Thyroid gland (tissue), 4 donors: ENCODE results near the gene MSX1. TPM values are rescaled to one million over a fixed set of nuclear protein-coding genes. Genes with fewer than 3 reads are reported as not detected.
"Not testable (repeated sequence)": the region's sequence is repeated elsewhere in the genome, so short reads cannot be mapped to it uniquely, and the experiment has no call there.

Experiments used
- DNase-seq, 2 donors: peaks; one replicate each; pipeline ENCODE4 v3.0.0-alpha.2; 2019
- H3K27ac ChIP-seq, 3 donors: fragments of 200-600 bp; sonication (generic); 1 replicate in 2 of 3; 2 replicates in 1 of 3; pipeline ENCODE4 v1.5.1; 2016 to 2019; ENCODE audit warnings: mild to moderate bottlenecking in 1 of 3, moderate library complexity in 1 of 3
- H3K27me3 ChIP-seq: fragments of 200-600 bp; sonication (generic); one replicate; pipeline ENCODE4 v1.5.1; 2019
- H3K36me3 ChIP-seq, 2 donors: fragments of 200-600 bp; sonication (generic); one replicate each; pipeline ENCODE4 v1.5.1; 2016 to 2019
- H3K4me1 ChIP-seq, 2 donors: fragments of 200-600 bp; sonication (generic); one replicate each; pipeline ENCODE4 v1.5.1; 2017 to 2019
- H3K4me3 ChIP-seq, 3 donors: fragments of 200-600 bp; sonication (generic); replicated peaks in 1 of 3; 1 replicate in 2 of 3; 2 replicates in 1 of 3; pipeline ENCODE4 v1.5.1; 2016; ENCODE audit warnings: mild to moderate bottlenecking in 1 of 3
- H3K9me3 ChIP-seq: fragments of 200-600 bp; sonication (generic); one replicate; pipeline ENCODE4 v1.5.1; 2017
- POLR2A ChIP-seq, 2 donors: fragments of 450-650 bp; IDR thresholded peaks; one replicate each; pipeline ENCODE4 v1.6.1; 2017; ENCODE audit warnings: antibody characterized with exemption in 2 of 2, mild to moderate bottlenecking in 2 of 2, moderate library complexity in 1 of 2
- WGBS, 2 donors: methylation state at CpG; one replicate each; pipeline ENCODE4 v1.1.5; 2017; 5-methylcytosine and 5-hydroxymethylcytosine counted together
- intact Hi-C: fragments of 100-400 bp; cut with DNase I; formaldehyde crosslinking; loops from one replicate; pipeline ENCODE4 v1.15.1; 2023
- total RNA-seq, 4 donors: library from RNA; depleted of rRNA; stranded (reverse); fragments of >200 nt; gene quantifications; one replicate each; pipeline ENCODE4 v1.2.3, GENCODE V29; 2016
- TF ChIP-seq, protein P1 (sequence below), 6 experiments: fragments of 200-600 bp in 3 of 6; fragments of 450-650 bp in 3 of 6; sonication (generic) in 3 of 6; IDR thresholded peaks; one replicate each; pipeline ENCODE4 v1.5.1; 2016 to 2019; ENCODE audit warnings: antibody characterized with exemption in 6 of 6, mild to moderate bottlenecking in 2 of 6, inconsistent platforms in 1 of 6, moderate library complexity in 1 of 6

Gene MSX1
- total RNA-seq, 4 donors from 2014 or later: 5.0 to 20.8 (median 12.9) TPM

DNA sequence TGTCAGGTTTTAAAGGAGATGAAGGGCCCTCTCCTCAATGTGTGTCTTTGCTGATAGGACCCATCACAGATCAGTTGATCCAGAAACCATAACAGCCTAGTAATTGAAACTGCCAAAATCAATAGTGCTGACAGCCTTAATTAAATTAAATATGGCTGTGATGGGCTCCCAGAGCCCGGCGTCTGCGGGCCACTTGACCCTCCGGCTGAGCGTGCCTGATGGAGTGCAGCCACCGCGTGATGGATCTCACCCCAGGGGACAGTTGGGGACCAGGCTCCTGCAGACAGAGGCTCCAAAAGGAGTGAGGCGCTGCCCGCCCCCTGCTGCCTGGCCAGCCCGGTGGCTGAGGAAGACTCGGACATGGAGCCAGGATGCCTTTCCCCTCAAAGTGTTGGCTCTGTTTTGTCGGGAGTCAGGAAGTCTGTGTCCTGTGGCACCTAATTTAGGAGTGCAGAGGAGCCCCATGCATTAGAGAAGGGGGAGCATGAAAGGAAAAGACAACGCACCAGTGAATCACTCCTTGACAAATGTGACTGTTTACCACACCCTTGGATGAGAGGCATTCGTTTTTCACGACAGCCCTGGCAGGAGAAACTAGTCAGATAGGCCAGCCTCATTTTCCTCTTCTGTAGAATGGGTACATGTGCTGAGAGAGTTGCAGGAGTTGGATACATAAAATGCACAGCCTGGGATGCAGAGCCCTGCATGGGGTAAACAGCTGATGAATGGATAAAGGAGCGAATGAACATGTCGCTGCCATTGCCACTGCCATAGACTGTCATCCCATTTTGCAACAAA, 40.9 kb upstream of the MSX1 start:
- Histone ChIP-seq H3K36me3 (no peaks in the 10 kb centered on the region), H3K4me3 (no peak overlapping the region), H3K4me1 (no peaks in the 10 kb centered on the region), H3K9me3 (no peaks in the 10 kb centered on the region), H3K27me3 (no peaks in the 10 kb centered on the region), H3K27ac (no peak overlapping the region)
- WGBS, 2 donors: 41% methylated on average over 15 to 17 of the region's 17 CpGs
- TF ChIP-seq, protein P1, sequence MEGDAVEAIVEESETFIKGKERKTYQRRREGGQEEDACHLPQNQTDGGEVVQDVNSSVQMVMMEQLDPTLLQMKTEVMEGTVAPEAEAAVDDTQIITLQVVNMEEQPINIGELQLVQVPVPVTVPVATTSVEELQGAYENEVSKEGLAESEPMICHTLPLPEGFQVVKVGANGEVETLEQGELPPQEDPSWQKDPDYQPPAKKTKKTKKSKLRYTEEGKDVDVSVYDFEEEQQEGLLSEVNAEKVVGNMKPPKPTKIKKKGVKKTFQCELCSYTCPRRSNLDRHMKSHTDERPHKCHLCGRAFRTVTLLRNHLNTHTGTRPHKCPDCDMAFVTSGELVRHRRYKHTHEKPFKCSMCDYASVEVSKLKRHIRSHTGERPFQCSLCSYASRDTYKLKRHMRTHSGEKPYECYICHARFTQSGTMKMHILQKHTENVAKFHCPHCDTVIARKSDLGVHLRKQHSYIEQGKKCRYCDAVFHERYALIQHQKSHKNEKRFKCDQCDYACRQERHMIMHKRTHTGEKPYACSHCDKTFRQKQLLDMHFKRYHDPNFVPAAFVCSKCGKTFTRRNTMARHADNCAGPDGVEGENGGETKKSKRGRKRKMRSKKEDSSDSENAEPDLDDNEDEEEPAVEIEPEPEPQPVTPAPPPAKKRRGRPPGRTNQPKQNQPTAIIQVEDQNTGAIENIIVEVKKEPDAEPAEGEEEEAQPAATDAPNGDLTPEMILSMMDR (IDR thresholded peaks at IDR 0.05): no peak
- TF ChIP-seq POLR2A (IDR thresholded peaks at IDR 0.05): no peak
- intact Hi-C loops: no loop called here
- no peak for DNase-seq

DNA sequence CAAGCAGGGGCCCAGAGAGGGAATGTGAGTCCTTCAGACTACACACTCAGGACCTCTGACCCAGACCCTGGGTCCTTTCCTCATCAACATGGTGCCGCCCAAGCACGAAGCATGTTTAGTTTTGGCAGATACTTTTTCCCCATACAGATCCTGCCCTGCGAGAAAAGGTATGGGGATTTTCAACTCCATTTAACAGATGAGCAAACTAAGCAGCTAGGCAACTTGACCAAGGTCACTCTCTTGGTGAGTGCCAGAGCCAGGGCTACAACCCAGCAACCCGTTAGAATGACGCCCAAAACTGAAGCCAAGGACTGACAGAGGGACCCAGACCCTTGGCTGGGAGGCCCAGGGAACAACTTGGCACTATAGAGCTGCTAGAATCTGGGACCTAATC, 40.3 kb upstream of the MSX1 start:
- no peaks in the 10 kb centered on the region for H3K36me3 ChIP-seq
- no peak overlapping the region for H3K4me3 ChIP-seq
- H3K27ac ChIP-seq: no peak overlapping the region
- no peaks in the 10 kb centered on the region for H3K4me1 ChIP-seq
- TF ChIP-seq POLR2A (IDR thresholded peaks at IDR 0.05): no peak
- TF ChIP-seq, protein P1 (IDR thresholded peaks at IDR 0.05): no peak
- 66 to 67% methylated on average over 5 of the region's 5 CpGs for WGBS, 2 donors
- no peaks in the 10 kb centered on the region for H3K9me3 ChIP-seq
- no peak for DNase-seq
- intact Hi-C loops: no loop called here
- H3K27me3 ChIP-seq: no peaks in the 10 kb centered on the region

- Histone ChIP-seq H3K36me3 (no peaks in the 10 kb centered on the region), H3K27ac (no peak overlapping the region), H3K9me3 (no peaks in the 10 kb centered on the region), H3K4me1 (no peaks in the 10 kb centered on the region), H3K4me3 (no peak overlapping the region), H3K27me3 (no peaks in the 10 kb centered on the region)
- intact Hi-C loops: no loop called here
- TF ChIP-seq, protein P1 (IDR thresholded peaks at IDR 0.05): no peak
- TF ChIP-seq POLR2A (IDR thresholded peaks at IDR 0.05): no peak
- WGBS, 2 donors: 67 to 79% methylated on average over 14 of the region's 14 CpGs
- DNase-seq: no peak
Observed at GRCh38 chr4:4820261-4820660, 39.2 kb upstream of the MSX1 start.

DNA sequence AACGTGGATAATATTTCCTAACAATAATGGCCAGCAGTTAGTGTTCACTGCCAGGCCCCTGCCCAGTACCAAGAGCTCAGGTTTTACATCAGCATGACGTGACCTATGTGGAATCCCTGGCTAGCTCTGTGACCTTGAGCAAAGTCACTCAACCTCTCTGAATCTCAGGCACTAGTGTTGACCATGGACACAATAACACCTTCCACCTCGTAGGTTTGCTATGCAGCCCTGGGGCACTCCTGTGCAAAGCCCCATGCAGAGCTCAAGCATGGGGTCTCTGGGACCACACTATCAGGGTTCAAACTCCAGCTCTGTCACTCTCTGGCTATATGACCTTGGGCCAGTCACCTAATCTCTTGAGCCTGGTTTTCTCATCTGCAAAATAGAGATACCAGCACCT, 38.7 kb upstream of the MSX1 start:
- intact Hi-C loops: no loop called here
- H3K27me3 ChIP-seq: no peaks in the 10 kb centered on the region

DNA sequence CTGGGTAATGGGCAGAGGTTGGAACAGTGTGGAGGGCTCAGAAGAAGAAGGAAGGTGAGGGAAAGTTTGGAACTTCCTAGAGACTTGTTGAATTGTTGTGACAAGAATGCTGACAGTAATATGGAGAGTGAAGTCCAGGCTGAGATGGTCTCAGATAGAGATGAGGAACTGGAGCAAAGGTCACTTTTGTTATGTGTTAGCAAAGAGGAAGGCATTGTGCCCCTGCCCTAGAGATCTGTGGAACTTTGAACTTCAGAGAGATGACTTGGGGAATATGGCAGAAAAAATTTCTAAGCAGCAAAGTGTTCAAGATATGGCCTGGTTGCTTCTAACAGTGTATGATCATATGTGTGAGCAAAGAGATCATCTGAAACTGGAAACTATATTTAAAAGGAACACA, 37.9 kb upstream of the MSX1 start:
- TF ChIP-seq POLR2A (IDR thresholded peaks at IDR 0.05): no peak
- TF ChIP-seq, protein P1 (IDR thresholded peaks at IDR 0.05): no peak
- H3K4me3 ChIP-seq: no peak overlapping the region
- no peak overlapping the region for H3K27ac ChIP-seq
- no peaks in the 10 kb centered on the region for H3K4me1 ChIP-seq
- H3K27me3 ChIP-seq: no peaks in the 10 kb centered on the region
- no peaks in the 10 kb centered on the region for H3K36me3 ChIP-seq
- intact Hi-C loops: no loop called here
- H3K9me3 ChIP-seq: no peaks in the 10 kb centered on the region
- no peak for DNase-seq

More for the DNA sequence above, 38.7 kb upstream of the MSX1 start:
- no peaks in the 10 kb centered on the region for H3K36me3 ChIP-seq
- no peak for DNase-seq
- whole genome bisulfite sequencing, 2 donors: 64 to 79% methylated on average over 3 of the region's 3 CpGs
- no peaks in the 10 kb centered on the region for H3K4me1 ChIP-seq
- H3K4me3 ChIP-seq: no peak overlapping the region
- no peak for TF ChIP-seq POLR2A (IDR thresholded peaks at IDR 0.05)
- TF ChIP-seq, protein P1 (IDR thresholded peaks at IDR 0.05): no peak
- no peaks in the 10 kb centered on the region for H3K9me3 ChIP-seq
- no peak overlapping the region for H3K27ac ChIP-seq

DNA sequence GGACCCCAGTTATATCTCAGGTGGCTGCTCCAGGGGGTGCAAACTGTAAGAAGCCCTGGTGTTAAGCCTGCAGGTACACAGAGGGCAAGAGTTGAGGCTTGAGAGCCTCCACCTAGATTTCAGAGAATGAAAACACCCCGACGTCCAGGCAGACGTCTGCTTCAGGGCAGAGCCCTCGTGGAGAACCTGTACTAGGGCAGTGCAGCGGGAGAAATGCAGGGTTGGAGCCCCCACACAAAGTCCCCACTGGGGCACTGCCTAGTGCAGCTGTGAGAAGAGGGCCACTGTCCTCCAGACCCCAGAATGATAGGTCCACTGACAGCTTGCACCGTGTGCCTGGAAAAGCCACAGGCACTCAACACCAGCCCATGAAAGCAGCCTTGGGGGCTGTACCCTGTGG, 37.2 kb upstream of the MSX1 start:
- H3K9me3 ChIP-seq, intact Hi-C loops, DNase-seq, H3K27me3 ChIP-seq, H3K4me1 ChIP-seq, H3K4me3 ChIP-seq, H3K27ac ChIP-seq, H3K36me3 ChIP-seq: not testable (repeated sequence)
- WGBS, 2 donors: 92 to 94% methylated on average over 5 to 6 of the region's 6 CpGs
